Mesangial cell (primary cell): ENCODE measurements around the gene SYT3. TPM values are rescaled to one million over a fixed set of nuclear protein-coding genes. Genes with fewer than 3 reads are reported as not detected.

Experiments
- total RNA-seq: library from RNA; depleted of rRNA; stranded (reverse); fragments of >200 nt; gene quantifications from 2 replicates; pipeline ENCODE4 v1.2.3, GENCODE V29; 2015

Gene SYT3
- total RNA-seq, result 0.25 TPM in 1 of 2 replicates, not detected in the other

GRCh38 chr19:50639121-50640112 is at the start of gene SYT3:
Gene SYT3 (minus strand): TSS chr19:50639881. CDS start chr19:50637411, 2,470 bp downstream.

GRCh38 chr19:50649433-50650391 is 10.0 kb upstream of the SYT3 start, which contains the start of gene C19orf81:
Gene C19orf81 (plus strand): TSS chr19:50649445. CDS start chr19:50649445, 0 bp downstream.

Other genes starting within 250 kb of the SYT3 start
- not detected in 2 replicates for gene SPIB, start 220.9 kb downstream of the SYT3 start, total RNA-seq
- 2.2 TPM in 1 of 2 replicates, not detected in the other for gene MYBPC2, start 207.0 kb downstream of the SYT3 start, total RNA-seq
- gene EMC10, start 163.4 kb downstream of the SYT3 start, total RNA-seq, result 154 and 267 TPM in 2 replicates
- gene GARIN5A, start 163.0 kb downstream of the SYT3 start, total RNA-seq, result 0.98 and 7.4 TPM in 2 replicates
- gene JOSD2, start 128.7 kb downstream of the SYT3 start, total RNA-seq, result 33.9 and 43.4 TPM in 2 replicates
- gene ASPDH, start 126.0 kb downstream of the SYT3 start, total RNA-seq, result not detected in 2 replicates
- 0.25 and 0.33 TPM in 2 replicates for gene LRRC4B, start 71.4 kb downstream of the SYT3 start, total RNA-seq
- gene C19orf81, start 9.6 kb upstream of the SYT3 start, total RNA-seq, result 0.89 TPM in 1 of 2 replicates, not detected in the other
- gene SHANK1, start 79.9 kb upstream of the SYT3 start, total RNA-seq, result 0.81 and 0.89 TPM in 2 replicates
- gene CLEC11A, start 83.5 kb upstream of the SYT3 start, total RNA-seq, result 8.3 and 21.4 TPM in 2 replicates
- not detected in 2 replicates for gene GPR32, start 130.6 kb upstream of the SYT3 start, total RNA-seq
- gene ACP4, start 150.5 kb upstream of the SYT3 start, total RNA-seq, result not detected in 2 replicates
- gene KLK1, start 183.9 kb upstream of the SYT3 start, total RNA-seq, result not detected in 2 replicates
- not detected in 2 replicates for gene KLK15, start 193.7 kb upstream of the SYT3 start, total RNA-seq
- not detected in 2 replicates for gene KLK3, start 215.0 kb upstream of the SYT3 start, total RNA-seq
- gene KLK2, start 233.6 kb upstream of the SYT3 start, total RNA-seq, result not detected in 2 replicates